IPS-18c (cell line): Measurements from ENCODE around the gene FOXD1.
"Not testable (repeated sequence)": the region's sequence is repeated elsewhere in the genome, so short reads cannot be mapped to it uniquely, and the experiment has no call there.

Source experiments
- H3K4me3 ChIP-seq: 2 replicates; pipeline ENCODE4 v1.7.0; 2013; ENCODE audit warnings: low read depth, mild to moderate bottlenecking, low read length, moderate library complexity; ENCODE audit not compliant: insufficient read depth
- H3K9me3 ChIP-seq: one replicate; pipeline ENCODE4 v1.6.1; 2013; ENCODE audit warnings: mild to moderate bottlenecking, low read length, moderate library complexity; ENCODE audit not compliant: control insufficient read depth, insufficient read depth

FOXD1 gene

GRCh38 chr5:73434461-73434860 is 14.1 kb downstream of the FOXD1 start:
- H3K9me3 ChIP-seq: no peaks in the 10 kb centered on the region

GRCh38 chr5:73433982-73434342 is 14.6 kb downstream of the FOXD1 start:
- no peak overlapping the region for H3K4me3 ChIP-seq
- H3K9me3 ChIP-seq: no peaks in the 10 kb centered on the region

More at GRCh38 chr5:73434461-73434860, 14.1 kb downstream of the FOXD1 start:
- no peak overlapping the region for H3K4me3 ChIP-seq

GRCh38 chr5:73433272-73433981 is 15.2 kb downstream of the FOXD1 start:
- Histone ChIP-seq H3K9me3 (no peaks in the 10 kb centered on the region), H3K4me3 (no peak overlapping the region)

GRCh38 chr5:73431204-73431851 is 17.2 kb downstream of the FOXD1 start:
- Histone ChIP-seq H3K4me3 (no peak overlapping the region), H3K9me3 (no peaks in the 10 kb centered on the region)

GRCh38 chr5:73426034-73426433 is 22.5 kb downstream of the FOXD1 start:
- no peaks in the 10 kb centered on the region for H3K9me3 ChIP-seq
- no peak overlapping the region for H3K4me3 ChIP-seq

GRCh38 chr5:73424556-73424977 is 24.0 kb downstream of the FOXD1 start:
- no peak overlapping the region for H3K4me3 ChIP-seq
- H3K9me3 ChIP-seq: no peaks in the 10 kb centered on the region

GRCh38 chr5:73422164-73422563 is 26.4 kb downstream of the FOXD1 start:
- Histone ChIP-seq H3K4me3 (no peak overlapping the region), H3K9me3 (no peaks in the 10 kb centered on the region)

GRCh38 chr5:73420666-73421065 is 27.9 kb downstream of the FOXD1 start:
- Histone ChIP-seq H3K4me3 (no peak overlapping the region), H3K9me3 (no peaks in the 10 kb centered on the region)

- peak overlapping the region; percentile 45; the same call in 1 of the 2 replicates for H3K4me3 ChIP-seq
These were observed 28.8 kb downstream of the FOXD1 start for GRCh38 chr5:73419465-73420390.

GRCh38 chr5:73419117-73419464 is 29.5 kb downstream of the FOXD1 start:
- Histone ChIP-seq H3K9me3 (no peaks in the 10 kb centered on the region), H3K4me3 (peak overlapping the region; percentile 45; the same call in 1 of the 2 replicates)

More at GRCh38 chr5:73419465-73420390, 28.8 kb downstream of the FOXD1 start:
- H3K9me3 ChIP-seq: no peaks in the 10 kb centered on the region

GRCh38 chr5:73418244-73418691 is 30.3 kb downstream of the FOXD1 start:
- H3K4me3 ChIP-seq: no peak overlapping the region
- no peaks in the 10 kb centered on the region for H3K9me3 ChIP-seq

- no peak overlapping the region for H3K4me3 ChIP-seq
These were observed 31.1 kb downstream of the FOXD1 start for GRCh38 chr5:73417303-73418034.

GRCh38 chr5:73415617-73416016 is 33.0 kb downstream of the FOXD1 start:
- Histone ChIP-seq H3K9me3 (no peaks in the 10 kb centered on the region), H3K4me3 (no peak overlapping the region)

More at GRCh38 chr5:73417303-73418034, 31.1 kb downstream of the FOXD1 start:
- H3K9me3 ChIP-seq: no peaks in the 10 kb centered on the region

- no peaks in the 10 kb centered on the region for H3K9me3 ChIP-seq
- no peak overlapping the region for H3K4me3 ChIP-seq
These were observed 33.4 kb downstream of the FOXD1 start for GRCh38 chr5:73415171-73415570.

GRCh38 chr5:73412597-73412988 is 36.0 kb downstream of the FOXD1 start:
- no peaks in the 10 kb centered on the region for H3K9me3 ChIP-seq
- no peak overlapping the region for H3K4me3 ChIP-seq

- H3K4me3 ChIP-seq: no peak overlapping the region
- no peaks in the 10 kb centered on the region for H3K9me3 ChIP-seq
These were observed 36.5 kb downstream of the FOXD1 start for GRCh38 chr5:73411936-73412596.

- H3K9me3 ChIP-seq, H3K4me3 ChIP-seq: not testable (repeated sequence)
These were observed 38.6 kb downstream of the FOXD1 start for GRCh38 chr5:73409927-73410326.
